ENCODE results near the gene KCNIP4. TPM values are rescaled to one million over a fixed set of nuclear protein-coding genes. Genes with fewer than 3 reads are reported as not detected.

The KCNIP4 gene
- polyA plus RNA-seq, 1 donor (not counting 4 experiments of a cell fraction or from before 2014, with no cell fraction given), result 0.07 TPM

DNA sequence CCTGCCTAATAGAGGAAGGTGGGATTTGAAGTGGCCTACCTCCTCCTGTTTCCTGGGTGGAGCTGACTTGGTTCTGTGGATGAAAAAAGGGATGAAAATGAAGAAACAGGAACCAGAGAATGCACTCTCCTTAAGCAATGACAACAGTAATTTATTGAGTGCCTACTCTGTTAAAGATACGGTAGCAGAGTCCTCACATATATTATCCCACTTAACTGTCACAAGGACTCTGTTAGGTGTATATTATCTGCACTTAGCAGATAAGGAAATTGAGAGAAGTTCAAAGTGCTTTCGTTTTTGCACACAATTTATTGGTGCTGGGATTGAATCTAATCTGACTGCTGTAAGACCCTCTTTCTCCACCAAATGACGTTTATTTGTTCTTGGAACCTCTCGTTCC, 947.1 kb downstream of the KCNIP4 start:
- dilution Hi-C loops (cut with MboI; ENCODE audit: extremely low pct_ligation_motif_present, low sequenced_read_pairs), result no loop called here
- H3K79me2 ChIP-seq (ENCODE audit: control insufficient read depth, insufficient read depth, low read length), result no peaks in the 10 kb centered on the region
- H3K9me1 ChIP-seq (ENCODE audit: control insufficient read depth, extremely low read depth, insufficient read depth, low read length), result no peaks in the 10 kb centered on the region
- H3K4me2 ChIP-seq (ENCODE audit: control insufficient read depth, extremely low read depth, insufficient read depth, low read depth, low read length), result no peak overlapping the region
- H3K4me1 ChIP-seq (ENCODE audit: control insufficient read depth, extremely low read depth, insufficient read depth, low read length), result no peaks in the 10 kb centered on the region
- no peak for TF ChIP-seq EZH2 (IDR thresholded peaks at IDR 0.05; ENCODE audit: low read length)
- TF ChIP-seq, protein P1, sequence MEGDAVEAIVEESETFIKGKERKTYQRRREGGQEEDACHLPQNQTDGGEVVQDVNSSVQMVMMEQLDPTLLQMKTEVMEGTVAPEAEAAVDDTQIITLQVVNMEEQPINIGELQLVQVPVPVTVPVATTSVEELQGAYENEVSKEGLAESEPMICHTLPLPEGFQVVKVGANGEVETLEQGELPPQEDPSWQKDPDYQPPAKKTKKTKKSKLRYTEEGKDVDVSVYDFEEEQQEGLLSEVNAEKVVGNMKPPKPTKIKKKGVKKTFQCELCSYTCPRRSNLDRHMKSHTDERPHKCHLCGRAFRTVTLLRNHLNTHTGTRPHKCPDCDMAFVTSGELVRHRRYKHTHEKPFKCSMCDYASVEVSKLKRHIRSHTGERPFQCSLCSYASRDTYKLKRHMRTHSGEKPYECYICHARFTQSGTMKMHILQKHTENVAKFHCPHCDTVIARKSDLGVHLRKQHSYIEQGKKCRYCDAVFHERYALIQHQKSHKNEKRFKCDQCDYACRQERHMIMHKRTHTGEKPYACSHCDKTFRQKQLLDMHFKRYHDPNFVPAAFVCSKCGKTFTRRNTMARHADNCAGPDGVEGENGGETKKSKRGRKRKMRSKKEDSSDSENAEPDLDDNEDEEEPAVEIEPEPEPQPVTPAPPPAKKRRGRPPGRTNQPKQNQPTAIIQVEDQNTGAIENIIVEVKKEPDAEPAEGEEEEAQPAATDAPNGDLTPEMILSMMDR (optimal IDR thresholded peaks at IDR 0.05 in 1 of 3, IDR thresholded peaks at IDR 0.05 in 1 of 3, conservative IDR thresholded peaks at IDR 0.05 in 1 of 3; ENCODE audit: extremely low read depth in 1 of 3, insufficient read depth in 2 of 3, low read length in 3 of 3), result no peak
- H3K9ac ChIP-seq (ENCODE audit: control insufficient read depth, extremely low read depth, insufficient read depth, low read length), result no peak overlapping the region
- H3K9me3 ChIP-seq (ENCODE audit: control insufficient read depth, low read depth, low read length), result no peaks in the 10 kb centered on the region
- H3K27ac ChIP-seq (ENCODE audit: control insufficient read depth, insufficient read depth, low read length), result no peak overlapping the region
- H4K20me1 ChIP-seq (ENCODE audit: control insufficient read depth, extremely low read depth, insufficient read depth, low read length), result no peaks in the 10 kb centered on the region
- H3K36me3 ChIP-seq (ENCODE audit: control insufficient read depth in 2 of 2, extremely low read depth in 1 of 2, insufficient read depth in 2 of 2, low read length in 2 of 2), result no peaks in the 10 kb centered on the region
- no peaks in the 10 kb centered on the region for H3K27me3 ChIP-seq (ENCODE audit: control insufficient read depth, extremely low read depth, insufficient read depth, low read length)
- DNase-seq (ENCODE audit: low read depth, low spot score), result no peak
- H2AFZ ChIP-seq (ENCODE audit: control insufficient read depth, low read length), result no peak overlapping the region
- no peak for FAIRE-seq
- no peak overlapping the region for H3K4me3 ChIP-seq (ENCODE audit: control insufficient read depth in 2 of 3, extremely low read depth in 1 of 3, insufficient read depth in 2 of 3, low read depth in 1 of 3, low read length in 3 of 3)

DNA sequence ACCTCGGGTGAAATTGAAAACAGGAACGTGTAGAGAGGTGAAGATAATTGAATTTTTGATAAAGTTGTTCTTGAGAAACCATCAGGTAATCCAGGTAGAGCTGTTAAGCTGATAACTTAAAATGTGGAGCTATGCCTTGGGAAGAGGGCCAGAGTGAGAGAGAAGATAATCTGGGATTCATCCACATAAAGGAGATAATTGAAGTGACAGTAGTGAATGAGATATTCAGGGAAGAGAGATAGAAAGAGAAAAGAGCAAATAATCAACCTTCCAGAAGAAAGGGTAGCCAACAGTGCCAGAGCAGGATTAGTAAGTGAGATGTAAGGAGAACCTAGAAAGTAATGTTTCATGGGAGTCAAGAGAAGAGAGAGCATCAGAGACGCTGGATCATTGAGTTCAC, 950.7 kb downstream of the KCNIP4 start:
- no peak overlapping the region for H2AFZ ChIP-seq (ENCODE audit: control insufficient read depth, low read length)
- FAIRE-seq (no peak), DNase-seq (ENCODE audit: low read depth, low spot score) (no peak)
- H3K4me2 ChIP-seq (ENCODE audit: control insufficient read depth, extremely low read depth, insufficient read depth, low read depth, low read length), result no peak overlapping the region
- H3K9me3 ChIP-seq (ENCODE audit: control insufficient read depth, low read depth, low read length), result no peaks in the 10 kb centered on the region
- no peaks in the 10 kb centered on the region for H3K27me3 ChIP-seq (ENCODE audit: control insufficient read depth, extremely low read depth, insufficient read depth, low read length)
- no peak for TF ChIP-seq EZH2 (IDR thresholded peaks at IDR 0.05; ENCODE audit: low read length)
- TF ChIP-seq, protein P1 (optimal IDR thresholded peaks at IDR 0.05 in 1 of 3, IDR thresholded peaks at IDR 0.05 in 1 of 3, conservative IDR thresholded peaks at IDR 0.05 in 1 of 3; ENCODE audit: extremely low read depth in 1 of 3, insufficient read depth in 2 of 3, low read length in 3 of 3), result no peak
- no peaks in the 10 kb centered on the region for H3K79me2 ChIP-seq (ENCODE audit: control insufficient read depth, insufficient read depth, low read length)
- H3K9me1 ChIP-seq (ENCODE audit: control insufficient read depth, extremely low read depth, insufficient read depth, low read length), result no peaks in the 10 kb centered on the region
- H3K4me3 ChIP-seq (ENCODE audit: control insufficient read depth in 2 of 3, extremely low read depth in 1 of 3, insufficient read depth in 2 of 3, low read depth in 1 of 3, low read length in 3 of 3), result no peak overlapping the region
- H3K27ac ChIP-seq (ENCODE audit: control insufficient read depth, insufficient read depth, low read length), result no peak overlapping the region
- no peak overlapping the region for H3K9ac ChIP-seq (ENCODE audit: control insufficient read depth, extremely low read depth, insufficient read depth, low read length)
- no peaks in the 10 kb centered on the region for H4K20me1 ChIP-seq (ENCODE audit: control insufficient read depth, extremely low read depth, insufficient read depth, low read length)
- H3K4me1 ChIP-seq (ENCODE audit: control insufficient read depth, extremely low read depth, insufficient read depth, low read length), result no peaks in the 10 kb centered on the region
- no peaks in the 10 kb centered on the region for H3K36me3 ChIP-seq (ENCODE audit: control insufficient read depth in 2 of 2, extremely low read depth in 1 of 2, insufficient read depth in 2 of 2, low read length in 2 of 2)
- dilution Hi-C loops (cut with MboI; ENCODE audit: extremely low pct_ligation_motif_present, low sequenced_read_pairs), result no loop called here

Data from keratinocyte (primary cell).